MM.1S (cell line): ENCODE results near the gene P4HA3.

Experiments
- EZH2phosphoT487 ChIP-seq: fragments of 300-600 bp; sonication (generic); IDR thresholded peaks from 2 replicates; pipeline ENCODE4 v1.6.1; 2018; ENCODE audit warnings: antibody characterized with exemption, low read length
- TF ChIP-seq, protein P1 (sequence below): fragments of 300-600 bp; sonication (generic); IDR thresholded peaks from 2 replicates; pipeline ENCODE4 v1.5.1; 2016; ENCODE audit warnings: antibody characterized with exemption, low read length, mixed read lengths

DNA sequence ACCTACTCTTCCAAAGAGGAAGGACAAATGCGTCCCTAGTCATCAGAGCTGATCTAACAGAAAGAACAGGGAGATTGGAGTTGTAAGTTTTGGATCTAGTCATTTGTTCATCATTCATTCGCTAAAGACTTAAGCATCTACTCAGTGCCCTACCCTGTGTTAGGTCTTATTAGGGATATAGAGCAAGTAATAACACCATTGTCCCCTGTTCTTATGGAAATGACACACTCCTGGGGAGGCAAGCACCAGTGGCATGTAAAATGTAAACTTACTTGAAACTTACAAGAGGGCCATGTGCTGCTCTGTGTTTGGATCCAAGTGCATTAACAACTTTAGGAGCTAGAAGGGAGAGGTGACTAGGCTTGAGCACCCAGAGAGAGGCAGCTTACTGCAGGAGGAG, 61.9 kb downstream of the P4HA3 start:
- TF ChIP-seq, protein P1, sequence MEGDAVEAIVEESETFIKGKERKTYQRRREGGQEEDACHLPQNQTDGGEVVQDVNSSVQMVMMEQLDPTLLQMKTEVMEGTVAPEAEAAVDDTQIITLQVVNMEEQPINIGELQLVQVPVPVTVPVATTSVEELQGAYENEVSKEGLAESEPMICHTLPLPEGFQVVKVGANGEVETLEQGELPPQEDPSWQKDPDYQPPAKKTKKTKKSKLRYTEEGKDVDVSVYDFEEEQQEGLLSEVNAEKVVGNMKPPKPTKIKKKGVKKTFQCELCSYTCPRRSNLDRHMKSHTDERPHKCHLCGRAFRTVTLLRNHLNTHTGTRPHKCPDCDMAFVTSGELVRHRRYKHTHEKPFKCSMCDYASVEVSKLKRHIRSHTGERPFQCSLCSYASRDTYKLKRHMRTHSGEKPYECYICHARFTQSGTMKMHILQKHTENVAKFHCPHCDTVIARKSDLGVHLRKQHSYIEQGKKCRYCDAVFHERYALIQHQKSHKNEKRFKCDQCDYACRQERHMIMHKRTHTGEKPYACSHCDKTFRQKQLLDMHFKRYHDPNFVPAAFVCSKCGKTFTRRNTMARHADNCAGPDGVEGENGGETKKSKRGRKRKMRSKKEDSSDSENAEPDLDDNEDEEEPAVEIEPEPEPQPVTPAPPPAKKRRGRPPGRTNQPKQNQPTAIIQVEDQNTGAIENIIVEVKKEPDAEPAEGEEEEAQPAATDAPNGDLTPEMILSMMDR = no peak
- TF ChIP-seq EZH2phosphoT487 = no peak
